Measurements from ENCODE around the gene IFNG-AS1. TPM values are rescaled to one million over a fixed set of nuclear protein-coding genes. Genes with fewer than 3 reads are reported as not detected.

Gene IFNG-AS1
- total and polyA plus RNA-seq, 2 experiments from 2014 or later = not detected

GRCh38 chr12:67982164-67982563 lies 7.1 kb upstream of the IFNG-AS1 start:
- peak overlapping the region; percentile 77; the same call in 1 of the 2 replicates for H3K9ac ChIP-seq
- in situ Hi-C loops (cut with MboI) = no loop called here
- H3K27me3 ChIP-seq (replicated peaks; ENCODE audit: insufficient read depth) = no peaks in the 10 kb centered on the region
- H3K4me3 ChIP-seq = no peak overlapping the region
- TF ChIP-seq EZH2phosphoT487 (IDR thresholded peaks at IDR 0.05; ENCODE audit: insufficient read depth, low read depth) (no peak), EZH2 (IDR thresholded peaks at IDR 0.05; ENCODE audit: insufficient read depth, poor library complexity, severe bottlenecking) (no peak)
- H3K9me3 ChIP-seq (ENCODE audit: low read depth) = no peaks in the 10 kb centered on the region
- peak; percentile 58 for DNase-seq
- WGBS, 2 experiments (ENCODE audit: low coverage in 1 of 2, low lambda C conversion rate in 2 of 2, missing lambda C conversion rate in 2 of 2) = 6 to 11% methylated on average over 6 of the region's 6 CpGs
- H4K20me1 ChIP-seq (ENCODE audit: insufficient read depth) = no peaks in the 10 kb centered on the region
- H3K9me2 ChIP-seq (ENCODE audit: insufficient read depth) = no peaks in the 10 kb centered on the region; the same call in 1 of the 2 replicates
- H3K27ac ChIP-seq = peak overlapping the region; percentile 99
- H2AFZ ChIP-seq = no peak overlapping the region
- H3K4me2 ChIP-seq (ENCODE audit: unreplicated experiment) = peak overlapping the region; percentile 74
- H3K4me1 ChIP-seq (ENCODE audit: insufficient read depth) = peaks cover 32% of the 10 kb centered on the region
- H3K79me2 ChIP-seq (ENCODE audit: insufficient read depth) = no peaks in the 10 kb centered on the region
- H3K36me3 ChIP-seq (ENCODE audit: low read depth) = no peaks in the 10 kb centered on the region
- H3F3A ChIP-seq (ENCODE audit: insufficient read depth) = peaks cover 33% of the 10 kb centered on the region

- Histone ChIP-seq H3K9me3 (ENCODE audit: low read depth) (no peaks in the 10 kb centered on the region), H3K9me2 (ENCODE audit: insufficient read depth) (no peaks in the 10 kb centered on the region; the same call in 1 of the 2 replicates), H3K36me3 (ENCODE audit: low read depth) (no peaks in the 10 kb centered on the region), H3K27me3 (replicated peaks; ENCODE audit: insufficient read depth) (no peaks in the 10 kb centered on the region), H4K20me1 (ENCODE audit: insufficient read depth) (no peaks in the 10 kb centered on the region), H2AFZ (no peak overlapping the region), H3K27ac (no peak overlapping the region), H3K4me3 (no peak overlapping the region), H3K9ac (no peak overlapping the region), H3F3A (ENCODE audit: insufficient read depth) (peaks cover 16% of the 10 kb centered on the region), H3K4me1 (ENCODE audit: insufficient read depth) (peaks cover 12% of the 10 kb centered on the region), H3K4me2 (ENCODE audit: unreplicated experiment) (no peak overlapping the region), H3K79me2 (ENCODE audit: insufficient read depth) (no peaks in the 10 kb centered on the region)
- no peak for DNase-seq
- in situ Hi-C loops (cut with MboI) = no loop called here
- no peak for TF ChIP-seq EZH2phosphoT487 (IDR thresholded peaks at IDR 0.05; ENCODE audit: insufficient read depth, low read depth)
- TF ChIP-seq EZH2 (IDR thresholded peaks at IDR 0.05; ENCODE audit: insufficient read depth, poor library complexity, severe bottlenecking) = no peak
Observed at GRCh38 chr12:67986632-67987031, 2.6 kb upstream of the IFNG-AS1 start.

GRCh38 chr12:67988601-67989021 lies 636 bp upstream of the IFNG-AS1 start:
- 96 to 100% methylated on average over 1 of the region's 1 CpG for WGBS, 2 experiments (ENCODE audit: low coverage in 1 of 2, low lambda C conversion rate in 2 of 2, missing lambda C conversion rate in 2 of 2)
- Histone ChIP-seq H2AFZ (no peak overlapping the region), H3K4me3 (no peak overlapping the region), H3K4me2 (ENCODE audit: unreplicated experiment) (no peak overlapping the region), H3K9ac (no peak overlapping the region), H3K27ac (no peak overlapping the region), H4K20me1 (ENCODE audit: insufficient read depth) (no peaks in the 10 kb centered on the region), H3K9me2 (ENCODE audit: insufficient read depth) (no peaks in the 10 kb centered on the region), H3K79me2 (ENCODE audit: insufficient read depth) (no peaks in the 10 kb centered on the region), H3K36me3 (ENCODE audit: low read depth) (no peaks in the 10 kb centered on the region), H3K27me3 (replicated peaks; ENCODE audit: insufficient read depth) (no peaks in the 10 kb centered on the region), H3K4me1 (ENCODE audit: insufficient read depth) (no peaks in the 10 kb centered on the region), H3F3A (ENCODE audit: insufficient read depth) (no peaks in the 10 kb centered on the region), H3K9me3 (ENCODE audit: low read depth) (no peaks in the 10 kb centered on the region)
- no peak for DNase-seq
- TF ChIP-seq EZH2phosphoT487 (IDR thresholded peaks at IDR 0.05; ENCODE audit: insufficient read depth, low read depth) (no peak), EZH2 (IDR thresholded peaks at IDR 0.05; ENCODE audit: insufficient read depth, poor library complexity, severe bottlenecking) (no peak)
- in situ Hi-C loops (cut with MboI) = no loop called here

- in situ Hi-C loops (cut with MboI) = no loop called here
- H3K4me1 ChIP-seq (ENCODE audit: insufficient read depth) = no peaks in the 10 kb centered on the region
- no peaks in the 10 kb centered on the region for H3K9me3 ChIP-seq (ENCODE audit: low read depth)
- H4K20me1 ChIP-seq (ENCODE audit: insufficient read depth) = no peaks in the 10 kb centered on the region
- no peak overlapping the region for H2AFZ ChIP-seq
- no peak for DNase-seq
- H3K27me3 ChIP-seq (replicated peaks; ENCODE audit: insufficient read depth) = no peaks in the 10 kb centered on the region
- H3K27ac ChIP-seq = no peak overlapping the region
- no peak overlapping the region for H3K9ac ChIP-seq
- no peak overlapping the region for H3K4me3 ChIP-seq
- TF ChIP-seq EZH2 (IDR thresholded peaks at IDR 0.05; ENCODE audit: insufficient read depth, poor library complexity, severe bottlenecking) = no peak
- no peak for TF ChIP-seq EZH2phosphoT487 (IDR thresholded peaks at IDR 0.05; ENCODE audit: insufficient read depth, low read depth)
- no peaks in the 10 kb centered on the region for H3K79me2 ChIP-seq (ENCODE audit: insufficient read depth)
- H3K4me2 ChIP-seq (ENCODE audit: unreplicated experiment) = no peak overlapping the region
- H3K36me3 ChIP-seq (ENCODE audit: low read depth) = no peaks in the 10 kb centered on the region
- 57 to 59% methylated on average over 4 of the region's 4 CpGs for WGBS, 2 experiments (ENCODE audit: low coverage in 1 of 2, low lambda C conversion rate in 2 of 2, missing lambda C conversion rate in 2 of 2)
- H3K9me2 ChIP-seq (ENCODE audit: insufficient read depth) = no peaks in the 10 kb centered on the region
- H3F3A ChIP-seq (ENCODE audit: insufficient read depth) = no peaks in the 10 kb centered on the region
Observed at GRCh38 chr12:67991158-67991557, 1.9 kb downstream of the IFNG-AS1 start.

- H3K27ac ChIP-seq = no peak overlapping the region
- in situ Hi-C loops (cut with MboI) = no loop called here
- H3K4me2 ChIP-seq (ENCODE audit: unreplicated experiment) = no peak overlapping the region
- H3K27me3 ChIP-seq (replicated peaks; ENCODE audit: insufficient read depth) = no peaks in the 10 kb centered on the region
- H3K9me3 ChIP-seq (ENCODE audit: low read depth) = no peaks in the 10 kb centered on the region
- no peak for DNase-seq
- H4K20me1 ChIP-seq (ENCODE audit: insufficient read depth) = no peaks in the 10 kb centered on the region
- no peaks in the 10 kb centered on the region for H3K36me3 ChIP-seq (ENCODE audit: low read depth)
- TF ChIP-seq EZH2 (IDR thresholded peaks at IDR 0.05; ENCODE audit: insufficient read depth, poor library complexity, severe bottlenecking) (no peak), EZH2phosphoT487 (IDR thresholded peaks at IDR 0.05; ENCODE audit: insufficient read depth, low read depth) (no peak)
- no peak overlapping the region for H3K4me3 ChIP-seq
- no peaks in the 10 kb centered on the region for H3K4me1 ChIP-seq (ENCODE audit: insufficient read depth)
- H3F3A ChIP-seq (ENCODE audit: insufficient read depth) = no peaks in the 10 kb centered on the region
- H3K9me2 ChIP-seq (ENCODE audit: insufficient read depth) = no peaks in the 10 kb centered on the region
- no peak overlapping the region for H2AFZ ChIP-seq
- no peaks in the 10 kb centered on the region for H3K79me2 ChIP-seq (ENCODE audit: insufficient read depth)
- H3K9ac ChIP-seq = no peak overlapping the region
- 61 to 81% methylated on average over 2 of the region's 2 CpGs for WGBS, 2 experiments (ENCODE audit: low coverage in 1 of 2, low lambda C conversion rate in 2 of 2, missing lambda C conversion rate in 2 of 2)
Observed at GRCh38 chr12:67993143-67993542, 3.9 kb downstream of the IFNG-AS1 start.

All from GM23248 (cell line).